Measurements from ENCODE around the gene PMAIP1. TPM values are rescaled to one million over a fixed set of nuclear protein-coding genes. Genes with fewer than 3 reads are reported as not detected.

The PMAIP1 gene
- polyA plus RNA-seq, 1 of the 3 experiments (the other 2 are of a cell fraction), result 76.9 TPM

DNA sequence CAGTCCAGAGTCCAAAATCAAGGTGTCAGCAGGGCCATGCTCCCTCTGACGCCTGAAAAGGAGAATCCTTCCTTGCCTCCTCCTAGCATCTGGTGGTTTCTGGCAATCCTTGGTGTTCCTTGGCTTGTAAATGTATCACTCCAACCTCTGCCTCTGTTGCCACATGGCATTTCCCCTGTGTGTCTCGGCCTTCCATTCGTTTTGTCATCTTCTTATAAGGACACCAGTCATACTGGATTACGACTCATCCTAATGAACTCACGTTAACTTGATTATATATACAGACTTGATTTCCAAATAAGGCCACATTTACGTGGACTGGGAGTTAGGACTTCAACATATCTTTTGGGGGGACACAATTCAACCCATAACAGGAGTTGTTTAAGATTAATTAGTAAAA, 15.8 kb downstream of the PMAIP1 start:
- 56% methylated on average over 6 of the region's 6 CpGs for WGBS (ENCODE audit: low lambda C conversion rate)
- H3K4me1 ChIP-seq (ENCODE audit: control insufficient read depth in 1 of 2, insufficient read depth in 2 of 2, low read depth in 1 of 2, low read length in 1 of 2), result peaks cover 8 to 20% of the 10 kb centered on the region in 2 experiments; a peak in 3 of 4 replicates
- H4K20me1 ChIP-seq (ENCODE audit: insufficient read depth), result no peaks in the 10 kb centered on the region
- H3K9me3 ChIP-seq, result no peaks in the 10 kb centered on the region
- ChIA-PET CTCF (no interaction called here), POLR2A (no interaction called here)
- no peak overlapping the region for H3K9ac ChIP-seq
- H3K4me3 ChIP-seq (ENCODE audit: low read depth in 2 of 2, low read length in 1 of 2), result no peak overlapping the region
- no peak overlapping the region for H3K4me2 ChIP-seq
- DNase-seq, result no peak
- no peaks in the 10 kb centered on the region for H3K9me2 ChIP-seq
- TF ChIP-seq USF1 (IDR thresholded peaks at IDR 0.05; ENCODE audit: borderline replicate concordance, low read depth) (no peak), MEF2A (IDR thresholded peaks at IDR 0.05; ENCODE audit: borderline replicate concordance, low read depth) (no peak), SIN3A (IDR thresholded peaks at IDR 0.05; ENCODE audit: borderline replicate concordance, low read depth, low read length) (no peak), JUND (IDR thresholded peaks at IDR 0.05) (no peak), POLR2AphosphoS5 (IDR thresholded peaks at IDR 0.05; ENCODE audit: low read depth, low read length) (no peak), MXI1 (IDR thresholded peaks at IDR 0.05; ENCODE audit: low read depth, low read length) (no peak), RAD21 (IDR thresholded peaks at IDR 0.05; ENCODE audit: low read length) (no peak), RXRA (IDR thresholded peaks at IDR 0.05; ENCODE audit: borderline replicate concordance, low read depth) (no peak)
- TF ChIP-seq, protein P1, sequence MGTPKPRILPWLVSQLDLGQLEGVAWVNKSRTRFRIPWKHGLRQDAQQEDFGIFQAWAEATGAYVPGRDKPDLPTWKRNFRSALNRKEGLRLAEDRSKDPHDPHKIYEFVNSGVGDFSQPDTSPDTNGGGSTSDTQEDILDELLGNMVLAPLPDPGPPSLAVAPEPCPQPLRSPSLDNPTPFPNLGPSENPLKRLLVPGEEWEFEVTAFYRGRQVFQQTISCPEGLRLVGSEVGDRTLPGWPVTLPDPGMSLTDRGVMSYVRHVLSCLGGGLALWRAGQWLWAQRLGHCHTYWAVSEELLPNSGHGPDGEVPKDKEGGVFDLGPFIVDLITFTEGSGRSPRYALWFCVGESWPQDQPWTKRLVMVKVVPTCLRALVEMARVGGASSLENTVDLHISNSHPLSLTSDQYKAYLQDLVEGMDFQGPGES (IDR thresholded peaks at IDR 0.05; ENCODE audit: low read depth, low read length), result no peak
- peak overlapping the region in 1 of 2 experiments; percentile 8; a peak in 1 of 4 replicates for H3K27ac ChIP-seq (ENCODE audit: low read depth in 2 of 2, low read length in 1 of 2)
- no peaks in the 10 kb centered on the region for H3K36me3 ChIP-seq (replicated peaks in 1 of 2; ENCODE audit: control insufficient read depth in 1 of 2, insufficient read depth in 2 of 2, low read length in 1 of 2)
- H3K79me2 ChIP-seq (ENCODE audit: insufficient read depth), result no peaks in the 10 kb centered on the region
- peaks cover 25% of the 10 kb centered on the region for H3F3A ChIP-seq (replicated peaks; ENCODE audit: insufficient read depth)
- H3K27me3 ChIP-seq (ENCODE audit: insufficient read depth), result no peaks in the 10 kb centered on the region
- no peak overlapping the region for H2AFZ ChIP-seq (ENCODE audit: low read depth)

DNA sequence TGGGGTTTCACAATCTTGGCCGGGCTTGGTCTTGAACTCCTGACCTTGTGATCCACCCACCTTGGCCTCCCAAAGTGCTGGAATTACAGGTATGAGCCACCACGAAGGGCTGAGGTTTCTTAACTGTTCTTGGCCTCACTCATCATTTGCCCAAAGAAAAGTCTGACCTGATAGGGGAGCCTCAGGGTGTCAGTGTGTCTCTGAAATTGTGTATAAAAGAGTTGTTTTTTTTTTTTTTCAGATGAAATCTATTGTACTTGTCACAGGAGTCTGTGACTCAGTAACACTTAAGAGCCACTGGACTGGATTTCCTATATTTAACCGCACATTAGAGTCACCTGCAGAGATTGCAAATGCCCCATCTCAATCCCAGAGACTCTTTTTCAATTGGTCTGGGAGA, 16.9 kb downstream of the PMAIP1 start:
- Histone ChIP-seq H3K27me3 (ENCODE audit: insufficient read depth) (no peaks in the 10 kb centered on the region), H3K4me3 (ENCODE audit: low read depth in 2 of 2, low read length in 1 of 2) (no peak overlapping the region), H3K9me2 (no peaks in the 10 kb centered on the region), H3K9me3 (no peaks in the 10 kb centered on the region), H3K27ac (ENCODE audit: low read depth in 2 of 2, low read length in 1 of 2) (no peak overlapping the region), H2AFZ (ENCODE audit: low read depth) (no peak overlapping the region), H3K4me1 (ENCODE audit: control insufficient read depth in 1 of 2, insufficient read depth in 2 of 2, low read depth in 1 of 2, low read length in 1 of 2) (peaks cover 8 to 18% of the 10 kb centered on the region in 2 experiments; a peak in 3 of 4 replicates), H3K9ac (no peak overlapping the region), H3F3A (replicated peaks; ENCODE audit: insufficient read depth) (peaks cover 18% of the 10 kb centered on the region), H3K36me3 (replicated peaks in 1 of 2; ENCODE audit: control insufficient read depth in 1 of 2, insufficient read depth in 2 of 2, low read length in 1 of 2) (no peaks in the 10 kb centered on the region), H3K79me2 (ENCODE audit: insufficient read depth) (no peaks in the 10 kb centered on the region), H3K4me2 (no peak overlapping the region), H4K20me1 (ENCODE audit: insufficient read depth) (no peaks in the 10 kb centered on the region)
- CTCF ChIA-PET, result no interaction called here
- WGBS (ENCODE audit: low lambda C conversion rate), result 88% methylated on average over 3 of the region's 3 CpGs
- DNase-seq, result no peak
- TF ChIP-seq EP300 (IDR thresholded peaks at IDR 0.05; ENCODE audit: borderline replicate concordance in 1 of 2, low read depth in 1 of 2, low read length in 1 of 2) (no peak), SMC3 (IDR thresholded peaks at IDR 0.05; ENCODE audit: low read depth, low read length) (no peak), FOSL2 (IDR thresholded peaks at IDR 0.05; ENCODE audit: borderline replicate concordance, low read depth) (no peak), RFX5 (IDR thresholded peaks at IDR 0.05; ENCODE audit: low read length) (no peak), NFIC (IDR thresholded peaks at IDR 0.05; ENCODE audit: borderline replicate concordance) (no peak), TAF1 (IDR thresholded peaks at IDR 0.05; ENCODE audit: borderline replicate concordance, low read depth, low read length) (no peak), SIN3A (IDR thresholded peaks at IDR 0.05; ENCODE audit: borderline replicate concordance, low read depth, low read length) (no peak), TEAD4 (IDR thresholded peaks at IDR 0.05; ENCODE audit: borderline replicate concordance, insufficient read depth) (no peak), USF1 (IDR thresholded peaks at IDR 0.05; ENCODE audit: borderline replicate concordance, low read depth) (no peak), TCF12 (IDR thresholded peaks at IDR 0.05) (no peak), RXRA (IDR thresholded peaks at IDR 0.05; ENCODE audit: borderline replicate concordance, low read depth) (no peak), FOXM1 (IDR thresholded peaks at IDR 0.05; ENCODE audit: low read depth) (no peak), ELF1 (IDR thresholded peaks at IDR 0.05) (no peak)
- TF ChIP-seq, protein P2, sequence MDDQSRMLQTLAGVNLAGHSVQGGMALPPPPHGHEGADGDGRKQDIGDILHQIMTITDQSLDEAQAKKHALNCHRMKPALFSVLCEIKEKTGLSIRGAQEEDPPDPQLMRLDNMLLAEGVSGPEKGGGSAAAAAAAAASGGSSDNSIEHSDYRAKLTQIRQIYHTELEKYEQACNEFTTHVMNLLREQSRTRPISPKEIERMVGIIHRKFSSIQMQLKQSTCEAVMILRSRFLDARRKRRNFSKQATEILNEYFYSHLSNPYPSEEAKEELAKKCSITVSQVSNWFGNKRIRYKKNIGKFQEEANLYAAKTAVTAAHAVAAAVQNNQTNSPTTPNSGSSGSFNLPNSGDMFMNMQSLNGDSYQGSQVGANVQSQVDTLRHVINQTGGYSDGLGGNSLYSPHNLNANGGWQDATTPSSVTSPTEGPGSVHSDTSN (IDR thresholded peaks at IDR 0.05), result no peak
- TF ChIP-seq, protein P1 (IDR thresholded peaks at IDR 0.05; ENCODE audit: low read depth, low read length), result no peak
- TF ChIP-seq, protein P3, sequence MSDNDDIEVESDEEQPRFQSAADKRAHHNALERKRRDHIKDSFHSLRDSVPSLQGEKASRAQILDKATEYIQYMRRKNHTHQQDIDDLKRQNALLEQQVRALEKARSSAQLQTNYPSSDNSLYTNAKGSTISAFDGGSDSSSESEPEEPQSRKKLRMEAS (IDR thresholded peaks at IDR 0.05; ENCODE audit: low read depth), result no peak
- POLR2A ChIA-PET, result interaction anchor here (1.2 kb wide), 1 partner anchor 16 kb away, joined by 3 read pairs; no protein-coding TSS in a partner anchor
